ENCODE measurements around the gene SH3GLB2. TPM values are rescaled to one million over a fixed set of nuclear protein-coding genes. Genes with fewer than 3 reads are reported as not detected.

Gene SH3GLB2
- total and polyA plus RNA-seq, 12 donors: 25.2 to 51.3 (median 33.5) TPM

- intact Hi-C loops (cut with DNase I): no loop called here
- Histone ChIP-seq H3K9me3 (no peaks in the 10 kb centered on the region), H3K4me1 (peaks cover 0 to 16% (median 5%) of the 10 kb centered on the region in 9 donors), H3K36me3 (peaks cover 0 to 37% (median 0%) of the 10 kb centered on the region in 9 donors), H3K27ac (no peak overlapping the region), H3K27me3 (no peaks in the 10 kb centered on the region), H3K4me3 (no peak overlapping the region)
- 79 to 82% methylated on average over 8 of the region's 8 CpGs for WGBS, 2 donors
- ATAC-seq: no peak
- TF ChIP-seq, protein P1, sequence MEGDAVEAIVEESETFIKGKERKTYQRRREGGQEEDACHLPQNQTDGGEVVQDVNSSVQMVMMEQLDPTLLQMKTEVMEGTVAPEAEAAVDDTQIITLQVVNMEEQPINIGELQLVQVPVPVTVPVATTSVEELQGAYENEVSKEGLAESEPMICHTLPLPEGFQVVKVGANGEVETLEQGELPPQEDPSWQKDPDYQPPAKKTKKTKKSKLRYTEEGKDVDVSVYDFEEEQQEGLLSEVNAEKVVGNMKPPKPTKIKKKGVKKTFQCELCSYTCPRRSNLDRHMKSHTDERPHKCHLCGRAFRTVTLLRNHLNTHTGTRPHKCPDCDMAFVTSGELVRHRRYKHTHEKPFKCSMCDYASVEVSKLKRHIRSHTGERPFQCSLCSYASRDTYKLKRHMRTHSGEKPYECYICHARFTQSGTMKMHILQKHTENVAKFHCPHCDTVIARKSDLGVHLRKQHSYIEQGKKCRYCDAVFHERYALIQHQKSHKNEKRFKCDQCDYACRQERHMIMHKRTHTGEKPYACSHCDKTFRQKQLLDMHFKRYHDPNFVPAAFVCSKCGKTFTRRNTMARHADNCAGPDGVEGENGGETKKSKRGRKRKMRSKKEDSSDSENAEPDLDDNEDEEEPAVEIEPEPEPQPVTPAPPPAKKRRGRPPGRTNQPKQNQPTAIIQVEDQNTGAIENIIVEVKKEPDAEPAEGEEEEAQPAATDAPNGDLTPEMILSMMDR (IDR thresholded peaks at IDR 0.05): no peak
- no peak for DNase-seq
Observed at GRCh38 chr9:129021091-129021490, 7.0 kb downstream of the SH3GLB2 start.

- H3K27ac ChIP-seq: no peak overlapping the region
- intact Hi-C loops (cut with DNase I): loop anchor here in 1 of 10 donors (10.0 kb wide), 1 partner anchor 170 kb away; no protein-coding TSS in a partner anchor
- H3K27me3 ChIP-seq: no peaks in the 10 kb centered on the region
- ATAC-seq (no peak), DNase-seq (no peak)
- no peaks in the 10 kb centered on the region for H3K9me3 ChIP-seq
- no peaks in the 10 kb centered on the region for H3K4me1 ChIP-seq
- peaks cover 0 to 91% (median 38%) of the 10 kb centered on the region in 9 donors for H3K36me3 ChIP-seq
- H3K4me3 ChIP-seq: no peak overlapping the region
- TF ChIP-seq, protein P1 (IDR thresholded peaks at IDR 0.05): no peak
- WGBS, 2 donors: 87% methylated on average over 8 of the region's 8 CpGs
Observed at GRCh38 chr9:129014608-129015007, 13.5 kb downstream of the SH3GLB2 start.

- no peaks in the 10 kb centered on the region for H3K27me3 ChIP-seq
- peaks cover 0 to 92% (median 38%) of the 10 kb centered on the region in 9 donors for H3K36me3 ChIP-seq
- TF ChIP-seq, protein P1 (IDR thresholded peaks at IDR 0.05): no peak
- 96% methylated on average over 11 of the region's 11 CpGs for WGBS, 2 donors
- H3K4me1 ChIP-seq: no peaks in the 10 kb centered on the region
- no peak overlapping the region for H3K4me3 ChIP-seq
- no peak for DNase-seq
- no peaks in the 10 kb centered on the region for H3K9me3 ChIP-seq
- no peak for ATAC-seq
- intact Hi-C loops (cut with DNase I): loop anchor here in 1 of 10 donors (10.0 kb wide), 1 partner anchor 169 kb away; no protein-coding TSS in a partner anchor
- no peak overlapping the region for H3K27ac ChIP-seq
Observed at GRCh38 chr9:129014124-129014523, 14.0 kb downstream of the SH3GLB2 start.

DNA sequence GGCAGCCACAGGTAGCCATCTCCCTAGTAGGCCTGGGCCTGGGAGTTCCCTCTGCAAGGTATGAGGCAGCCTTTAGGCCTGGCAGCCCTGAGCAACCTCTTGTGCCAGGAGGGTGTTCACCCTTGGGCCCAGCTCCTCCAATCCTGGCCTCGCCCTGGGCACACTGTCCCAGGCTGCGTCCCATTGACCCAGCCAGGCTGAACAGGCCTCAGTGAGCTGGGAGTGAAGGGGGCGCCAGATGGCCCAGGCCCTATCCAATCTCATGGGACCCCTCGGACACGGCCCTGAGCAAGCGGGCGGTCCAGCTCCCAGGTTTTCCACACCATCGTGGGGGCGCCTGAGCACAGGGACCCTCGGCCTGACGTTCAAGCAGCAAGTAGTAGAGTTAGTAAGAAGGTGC is 14.5 kb downstream of the SH3GLB2 start:
- intact Hi-C loops (cut with DNase I): loop anchor here in 1 of 10 donors (10.0 kb wide), 1 partner anchor 169 kb away; no protein-coding TSS in a partner anchor
- ATAC-seq (no peak), DNase-seq (no peak)
- no peaks in the 10 kb centered on the region for H3K9me3 ChIP-seq
- H3K36me3 ChIP-seq: peaks cover 0 to 92% (median 38%) of the 10 kb centered on the region in 9 donors
- TF ChIP-seq, protein P1 (IDR thresholded peaks at IDR 0.05): no peak
- H3K27me3 ChIP-seq: no peaks in the 10 kb centered on the region
- WGBS, 2 donors: 93 to 95% methylated on average over 11 of the region's 11 CpGs
- H3K4me3 ChIP-seq: no peak overlapping the region
- H3K4me1 ChIP-seq: peaks cover 0 to under 1% (median 0%) of the 10 kb centered on the region in 9 donors
- no peak overlapping the region for H3K27ac ChIP-seq

Data from heart right ventricle (tissue), 16 donors.